Measurements from ENCODE around the gene FBXO11.
A peak's percentile ranks its signal among the peaks of the same experiment; 100 is the strongest.

FBXO11 gene

GRCh38 chr2:47777277-47777937 lies 128.9 kb downstream of the FBXO11 start:
- TF ChIP-seq, protein P1, sequence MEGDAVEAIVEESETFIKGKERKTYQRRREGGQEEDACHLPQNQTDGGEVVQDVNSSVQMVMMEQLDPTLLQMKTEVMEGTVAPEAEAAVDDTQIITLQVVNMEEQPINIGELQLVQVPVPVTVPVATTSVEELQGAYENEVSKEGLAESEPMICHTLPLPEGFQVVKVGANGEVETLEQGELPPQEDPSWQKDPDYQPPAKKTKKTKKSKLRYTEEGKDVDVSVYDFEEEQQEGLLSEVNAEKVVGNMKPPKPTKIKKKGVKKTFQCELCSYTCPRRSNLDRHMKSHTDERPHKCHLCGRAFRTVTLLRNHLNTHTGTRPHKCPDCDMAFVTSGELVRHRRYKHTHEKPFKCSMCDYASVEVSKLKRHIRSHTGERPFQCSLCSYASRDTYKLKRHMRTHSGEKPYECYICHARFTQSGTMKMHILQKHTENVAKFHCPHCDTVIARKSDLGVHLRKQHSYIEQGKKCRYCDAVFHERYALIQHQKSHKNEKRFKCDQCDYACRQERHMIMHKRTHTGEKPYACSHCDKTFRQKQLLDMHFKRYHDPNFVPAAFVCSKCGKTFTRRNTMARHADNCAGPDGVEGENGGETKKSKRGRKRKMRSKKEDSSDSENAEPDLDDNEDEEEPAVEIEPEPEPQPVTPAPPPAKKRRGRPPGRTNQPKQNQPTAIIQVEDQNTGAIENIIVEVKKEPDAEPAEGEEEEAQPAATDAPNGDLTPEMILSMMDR (conservative IDR thresholded peaks at IDR 0.05; ENCODE audit: control insufficient read depth, insufficient read depth, low read depth, low read length): no peak
- no peak overlapping the region for H3K4me3 ChIP-seq (ENCODE audit: control insufficient read depth, low read depth, low read length)
- DNase-seq (ENCODE audit: low read depth): no peak

DNA sequence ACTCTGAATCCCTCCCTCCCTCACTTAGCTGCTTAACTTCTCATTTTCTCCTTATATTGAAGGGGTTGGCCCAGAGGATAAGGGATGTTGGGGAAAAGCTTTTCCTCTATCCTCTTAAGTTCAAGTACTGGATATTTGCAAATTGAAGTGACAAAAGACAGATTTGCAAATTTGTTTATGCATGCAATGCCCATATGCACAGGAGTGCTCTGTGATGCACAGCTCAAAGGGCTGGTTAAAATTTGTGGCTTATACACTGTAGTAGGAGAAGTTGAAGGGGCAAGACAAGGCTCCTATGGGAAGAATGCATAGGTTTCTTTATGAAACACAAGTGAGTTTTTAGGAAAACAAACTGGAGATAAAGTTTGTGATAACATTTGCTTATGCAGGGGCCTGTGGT lies 131.7 kb downstream of the FBXO11 start:
- H3K4me3 ChIP-seq (ENCODE audit: control insufficient read depth, low read depth, low read length): no peak overlapping the region
- TF ChIP-seq, protein P1 (conservative IDR thresholded peaks at IDR 0.05; ENCODE audit: control insufficient read depth, insufficient read depth, low read depth, low read length): no peak
- DNase-seq (ENCODE audit: low read depth): no peak

- TF ChIP-seq, protein P1 (conservative IDR thresholded peaks at IDR 0.05; ENCODE audit: control insufficient read depth, insufficient read depth, low read depth, low read length): no peak
- no peak for DNase-seq (ENCODE audit: low read depth)
- no peak overlapping the region for H3K4me3 ChIP-seq (ENCODE audit: control insufficient read depth, low read depth, low read length)
Observed at GRCh38 chr2:47772343-47772742, 134.0 kb downstream of the FBXO11 start.

- TF ChIP-seq, protein P1 (conservative IDR thresholded peaks at IDR 0.05; ENCODE audit: control insufficient read depth, insufficient read depth, low read depth, low read length): no peak
- peak; percentile 99 for DNase-seq (ENCODE audit: low read depth)
Observed at GRCh38 chr2:47771211-47771610, 135.1 kb downstream of the FBXO11 start.

GRCh38 chr2:47769318-47769717 lies 137.0 kb downstream of the FBXO11 start:
- TF ChIP-seq, protein P1 (conservative IDR thresholded peaks at IDR 0.05; ENCODE audit: control insufficient read depth, insufficient read depth, low read depth, low read length): no peak
- no peak for DNase-seq (ENCODE audit: low read depth)
- no peak overlapping the region for H3K4me3 ChIP-seq (ENCODE audit: control insufficient read depth, low read depth, low read length)

More at GRCh38 chr2:47771211-47771610, 135.1 kb downstream of the FBXO11 start:
- H3K4me3 ChIP-seq (ENCODE audit: control insufficient read depth, low read depth, low read length): no peak overlapping the region

DNA sequence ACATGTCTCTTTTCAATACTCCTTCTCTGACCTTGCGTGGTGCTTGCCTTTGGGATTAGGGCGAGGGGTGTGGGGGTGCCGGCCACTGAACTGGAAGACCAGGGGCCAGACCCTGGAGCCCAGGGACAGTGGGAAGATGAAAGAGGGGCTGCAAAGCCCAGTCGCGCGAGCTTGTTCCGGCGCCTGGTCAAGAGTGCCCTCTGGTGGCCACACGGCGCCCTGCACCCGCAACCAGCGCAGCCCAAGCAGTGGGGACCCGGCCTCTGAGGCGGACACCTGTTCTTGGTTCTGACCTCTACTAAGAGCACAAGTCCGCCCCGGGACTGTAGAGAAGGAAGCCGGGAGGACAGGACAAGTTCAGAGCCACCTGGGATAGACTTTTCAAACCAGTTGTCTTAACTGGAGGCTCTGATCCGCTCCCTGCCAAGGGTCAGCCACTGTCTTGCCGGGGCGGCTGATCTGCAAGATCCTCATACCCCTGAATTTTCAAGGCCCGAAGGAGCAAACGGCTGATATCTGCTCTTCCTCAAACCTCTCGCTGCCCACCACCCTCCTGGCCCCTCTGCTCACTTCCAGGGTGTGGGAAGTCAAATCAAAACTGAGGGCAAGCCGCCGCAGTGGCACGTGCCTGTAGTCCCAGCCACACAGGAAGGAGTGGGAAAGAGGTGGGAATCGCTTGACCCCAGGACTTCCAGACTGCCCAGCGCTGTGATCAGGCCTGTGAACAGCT lies 138.3 kb downstream of the FBXO11 start:
- TF ChIP-seq, protein P1 (conservative IDR thresholded peaks at IDR 0.05; ENCODE audit: control insufficient read depth, insufficient read depth, low read depth, low read length): peak; percentile 85
- DNase-seq (ENCODE audit: low read depth): peak; percentile 44
- H3K4me3 ChIP-seq (ENCODE audit: control insufficient read depth, low read depth, low read length): no peak overlapping the region
